Pancreas (tissue), 10 donors: Measurements from ENCODE around the gene FAM151B. TPM values are rescaled to one million over a fixed set of nuclear protein-coding genes. Genes with fewer than 3 reads are reported as not detected.

ENCODE experiments used
- ATAC-seq, 4 donors: fragments of 200-7000 bp; cut with Tn5 transposase; one replicate each; pipeline versions ENCODE4 v1.8.0 to v1.9.1; 2020; ENCODE audit warnings: mild to moderate bottlenecking in 4 of 4, moderate library complexity in 4 of 4
- DNase-seq, 6 donors: peaks; one replicate each; pipeline ENCODE4 v3.0.0-alpha.2; 2020
- FAIRE-seq: peaks from 2 replicates; lab custom pipeline; 2012; peaks lifted over from hg19 to GRCh38; lab: Jason Lieb, UNC
- H3K27ac ChIP-seq, 4 donors: fragments of 200-600 bp; sonication (generic); 1 replicate in 3 of 4; 2 replicates in 1 of 4; pipeline versions ENCODE4 v1.5.0 to v1.8.0; 2020
- H3K27me3 ChIP-seq, 4 donors: fragments of 200-600 bp; one replicate each; pipeline ENCODE4 v1.8.0; 2021
- H3K36me3 ChIP-seq, 3 donors: fragments of 200-600 bp; sonication (generic) in 1 of 3; one replicate each; pipeline versions ENCODE4 v1.5.0 to v1.8.0; 2020 to 2021
- H3K4me1 ChIP-seq, 3 donors: fragments of 200-600 bp; one replicate each; pipeline ENCODE4 v1.8.0; 2021
- H3K4me3 ChIP-seq, 4 donors: fragments of 200-600 bp; sonication (generic) in 2 of 4; one replicate each; pipeline versions ENCODE4 v1.5.0 to v1.8.0; 2020 to 2021
- H3K9me3 ChIP-seq, 4 donors: fragments of 200-600 bp; one replicate each; pipeline ENCODE4 v1.8.0; 2021
- WGBS, 2 donors: extraction: QIAGEN DNeasy Blood & Tissue Kit; methylation state at CpG; one replicate each; pipeline ENCODE4 v1.1.7; 2013; 5-methylcytosine and 5-hydroxymethylcytosine counted together
- intact Hi-C, 3 donors: fragments of 100-400 bp; cut with DNase I; formaldehyde crosslinking; loops; one replicate each; pipeline versions ENCODE4 v1.11.1 to v1.14.2; 2022
- polyA plus RNA-seq, 2 donors: library from polyadenylated mRNA; stranded (reverse); fragments of 200-250 nt; gene quantifications; one replicate each; pipeline ENCODE4 v1.2.3, GENCODE V29; 2013
- total RNA-seq, 6 donors: library from RNA; stranded (reverse); fragmentation: NEBNext Ultra II Directional in 4 of 6; extraction: Animal tissue kit (Norgen Biotek cat#: 25700) in 4 of 6; gene quantifications; one replicate each; pipeline versions ENCODE4 v1.2.1 to v1.2.4, GENCODE V29; 2021 to 2023
- TF ChIP-seq, protein P1 (sequence below), 4 donors: fragments of 200-600 bp; sonication (generic) in 3 of 4; IDR thresholded peaks; one replicate each; pipeline versions ENCODE4 v1.5.0 to v1.8.0; 2021; ENCODE audit warnings: antibody characterized with exemption in 4 of 4
- donor health status: healthy with polysubstance abuse.
- donor health status: DM: no; HTN: no; CAD: no; lungs with moderate emphysema.
- donor health status: DM: no; HTN: no; CAD: no.
- donor health status: control.
- donor health status: control.
- donor health status: Bipolar disorder and iron deficiency.
- donor health status: DM: yes; HTN: yes; CAD: no.
- donor health status: DM: no; HTN: no; CAD: no.
- donor health status: DM: no; HTN: no; CAD: no.
- donor health status: DM: yes; HTN: yes; CAD: no.

FAM151B gene
- total and polyA plus RNA-seq, 8 donors, result 0.49 to 2.5 (median 1.6) TPM

DNA sequence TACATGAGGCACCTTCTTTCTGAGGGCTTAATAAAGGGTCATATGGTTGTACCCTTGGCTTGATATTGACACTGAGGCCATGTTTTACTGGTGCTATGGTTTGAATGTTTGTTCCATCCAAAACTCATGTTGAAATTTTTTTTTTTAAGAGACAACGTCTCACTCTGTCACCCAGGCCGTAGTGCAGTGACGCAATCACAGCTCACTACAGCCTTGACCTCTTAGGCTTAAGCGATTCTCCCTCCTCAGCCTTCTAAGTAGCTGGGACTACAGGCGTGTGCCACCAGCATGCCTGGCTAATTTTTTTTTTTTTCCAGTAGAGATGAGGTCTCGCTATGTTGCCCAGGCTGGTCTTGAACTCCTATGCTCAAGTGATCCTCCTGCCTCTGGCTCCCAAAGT lies 20.9 kb downstream of the FAM151B start:
- no peak for DNase-seq
- FAIRE-seq, result no peak
- Histone ChIP-seq H3K36me3 (no peaks in the 10 kb centered on the region), H3K27ac (no peak overlapping the region), H3K27me3 (no peaks in the 10 kb centered on the region), H3K4me1 (no peaks in the 10 kb centered on the region), H3K4me3 (no peak overlapping the region), H3K9me3 (no peaks in the 10 kb centered on the region)
- intact Hi-C loops, result no loop called here
- no peak for ATAC-seq
- TF ChIP-seq, protein P1, sequence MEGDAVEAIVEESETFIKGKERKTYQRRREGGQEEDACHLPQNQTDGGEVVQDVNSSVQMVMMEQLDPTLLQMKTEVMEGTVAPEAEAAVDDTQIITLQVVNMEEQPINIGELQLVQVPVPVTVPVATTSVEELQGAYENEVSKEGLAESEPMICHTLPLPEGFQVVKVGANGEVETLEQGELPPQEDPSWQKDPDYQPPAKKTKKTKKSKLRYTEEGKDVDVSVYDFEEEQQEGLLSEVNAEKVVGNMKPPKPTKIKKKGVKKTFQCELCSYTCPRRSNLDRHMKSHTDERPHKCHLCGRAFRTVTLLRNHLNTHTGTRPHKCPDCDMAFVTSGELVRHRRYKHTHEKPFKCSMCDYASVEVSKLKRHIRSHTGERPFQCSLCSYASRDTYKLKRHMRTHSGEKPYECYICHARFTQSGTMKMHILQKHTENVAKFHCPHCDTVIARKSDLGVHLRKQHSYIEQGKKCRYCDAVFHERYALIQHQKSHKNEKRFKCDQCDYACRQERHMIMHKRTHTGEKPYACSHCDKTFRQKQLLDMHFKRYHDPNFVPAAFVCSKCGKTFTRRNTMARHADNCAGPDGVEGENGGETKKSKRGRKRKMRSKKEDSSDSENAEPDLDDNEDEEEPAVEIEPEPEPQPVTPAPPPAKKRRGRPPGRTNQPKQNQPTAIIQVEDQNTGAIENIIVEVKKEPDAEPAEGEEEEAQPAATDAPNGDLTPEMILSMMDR (IDR thresholded peaks at IDR 0.05), result no peak
- WGBS, 2 donors, result 88 to 94% methylated on average over 6 of the region's 6 CpGs

DNA sequence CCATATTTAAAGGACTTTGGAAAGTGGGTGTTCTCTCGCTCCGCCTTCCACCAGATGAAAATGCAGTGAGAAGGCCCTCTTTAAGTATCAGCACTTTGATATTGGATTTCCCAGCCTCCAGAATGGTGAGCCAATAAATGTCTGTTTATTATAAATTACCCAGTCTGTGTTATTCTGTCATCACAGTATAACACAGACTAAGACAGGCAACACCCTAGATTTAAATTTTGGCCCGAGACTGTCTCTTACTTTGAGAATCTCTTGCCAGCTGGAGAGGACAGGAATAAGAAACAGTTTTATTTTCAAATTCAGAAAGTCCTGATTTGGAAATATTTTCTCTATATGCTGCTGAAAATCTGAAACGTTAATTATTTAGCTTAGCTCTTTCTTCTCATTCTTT lies 21.5 kb downstream of the FAM151B start:
- intact Hi-C loops, result no loop called here
- Histone ChIP-seq H3K27me3 (no peaks in the 10 kb centered on the region), H3K4me3 (no peak overlapping the region), H3K9me3 (no peaks in the 10 kb centered on the region), H3K27ac (no peak overlapping the region), H3K36me3 (no peaks in the 10 kb centered on the region), H3K4me1 (no peaks in the 10 kb centered on the region)
- DNase-seq (no peak), FAIRE-seq (no peak), ATAC-seq (no peak)
- TF ChIP-seq, protein P1 (IDR thresholded peaks at IDR 0.05), result no peak
- 85 to 86% methylated on average over 4 of the region's 4 CpGs for WGBS, 2 donors

DNA sequence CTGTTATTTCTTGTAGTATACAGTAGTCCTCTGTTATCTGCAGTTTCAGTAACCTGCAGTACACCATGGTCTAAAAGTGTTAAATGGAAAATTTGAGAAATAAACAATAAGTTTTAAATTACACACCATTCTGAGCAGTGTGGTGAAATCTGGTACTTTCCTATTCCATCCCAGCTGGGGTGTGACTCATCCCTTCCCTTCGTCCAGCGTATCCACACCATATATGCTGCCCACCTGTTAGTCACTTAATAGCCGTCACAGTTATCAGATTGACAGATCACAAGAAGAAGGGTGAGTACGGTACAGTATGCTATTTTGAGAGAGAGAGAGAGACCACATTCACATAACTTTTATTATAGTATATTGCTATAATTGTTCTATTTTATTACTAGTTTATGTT lies 28.9 kb downstream of the FAM151B start:
- no peak overlapping the region for H3K4me3 ChIP-seq
- no peak for DNase-seq
- H3K36me3 ChIP-seq, result peaks cover 0 to 3% (median 0%) of the 10 kb centered on the region in 3 donors
- H3K9me3 ChIP-seq, result no peaks in the 10 kb centered on the region
- 91 to 92% methylated on average over 4 of the region's 4 CpGs for WGBS, 2 donors
- TF ChIP-seq, protein P1 (IDR thresholded peaks at IDR 0.05), result no peak
- H3K27ac ChIP-seq, result no peak overlapping the region
- intact Hi-C loops, result no loop called here
- no peak for ATAC-seq
- no peaks in the 10 kb centered on the region for H3K4me1 ChIP-seq
- FAIRE-seq, result no peak
- no peaks in the 10 kb centered on the region for H3K27me3 ChIP-seq

DNA sequence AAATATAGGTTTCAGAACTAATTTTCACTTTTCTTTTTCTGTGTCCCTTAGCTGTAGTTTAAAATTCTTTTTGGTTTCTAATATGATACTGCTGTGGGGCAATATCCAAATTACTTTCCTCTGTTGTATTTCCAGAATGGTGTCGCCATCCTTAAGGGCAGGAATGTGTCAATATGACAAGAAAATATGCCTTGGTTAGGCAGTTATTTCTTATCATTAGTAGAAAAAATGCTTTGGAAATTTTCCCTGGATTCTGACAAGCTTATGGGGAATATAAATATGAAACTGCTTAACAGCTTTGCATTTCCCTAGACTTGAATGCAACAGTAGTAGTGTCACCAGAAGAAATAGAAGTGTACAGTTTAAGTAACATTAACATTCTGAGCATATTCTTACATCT lies 52.8 kb downstream of the FAM151B start:
- H3K27me3 ChIP-seq, result no peaks in the 10 kb centered on the region
- no peaks in the 10 kb centered on the region for H3K36me3 ChIP-seq
- ATAC-seq (no peak), FAIRE-seq (no peak), DNase-seq (no peak)
- H3K4me3 ChIP-seq, result no peak overlapping the region
- no peaks in the 10 kb centered on the region for H3K4me1 ChIP-seq
- intact Hi-C loops, result no loop called here
- TF ChIP-seq, protein P1 (IDR thresholded peaks at IDR 0.05), result no peak
- WGBS, 2 donors, result 83 to 86% methylated on average over 1 of the region's 1 CpG
- H3K9me3 ChIP-seq, result no peaks in the 10 kb centered on the region
- H3K27ac ChIP-seq, result no peak overlapping the region

DNA sequence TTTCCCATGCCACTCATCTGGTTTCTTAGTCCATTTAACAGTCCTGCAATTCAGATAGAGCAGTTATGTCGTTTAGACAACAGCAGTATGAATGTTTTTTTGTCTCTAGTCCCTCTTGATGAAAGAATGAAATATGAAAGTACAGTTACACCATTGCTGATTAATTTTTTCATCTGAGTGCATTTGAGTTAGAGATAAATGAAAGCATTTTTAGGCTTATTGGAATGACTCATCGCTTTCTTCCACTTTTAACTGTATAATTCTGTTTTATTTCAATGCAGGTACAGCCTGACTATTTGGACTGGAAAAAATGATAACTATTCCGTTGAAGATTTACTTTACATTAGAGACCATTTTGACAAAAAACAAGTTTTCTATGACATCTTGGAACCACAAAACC lies 53.5 kb downstream of the FAM151B start:
- no peak for ATAC-seq
- H3K4me3 ChIP-seq, result no peak overlapping the region
- H3K36me3 ChIP-seq, result no peaks in the 10 kb centered on the region
- H3K9me3 ChIP-seq, result no peaks in the 10 kb centered on the region
- H3K27me3 ChIP-seq, result no peaks in the 10 kb centered on the region
- intact Hi-C loops, result no loop called here
- TF ChIP-seq, protein P1 (IDR thresholded peaks at IDR 0.05), result no peak
- H3K27ac ChIP-seq, result no peak overlapping the region
- no peak for FAIRE-seq
- no peak for DNase-seq
- WGBS, 2 donors, result 66 to 82% methylated on average over 3 of the region's 3 CpGs
- H3K4me1 ChIP-seq, result no peaks in the 10 kb centered on the region
